Fibroblast of upper back skin (primary cell): ENCODE measurements around the gene NCKAP5.

Source experiments
- DNase-seq: peaks from one replicate; pipeline ENCODE4 v3.0.0-alpha.2; 2013

Gene NCKAP5

DNA sequence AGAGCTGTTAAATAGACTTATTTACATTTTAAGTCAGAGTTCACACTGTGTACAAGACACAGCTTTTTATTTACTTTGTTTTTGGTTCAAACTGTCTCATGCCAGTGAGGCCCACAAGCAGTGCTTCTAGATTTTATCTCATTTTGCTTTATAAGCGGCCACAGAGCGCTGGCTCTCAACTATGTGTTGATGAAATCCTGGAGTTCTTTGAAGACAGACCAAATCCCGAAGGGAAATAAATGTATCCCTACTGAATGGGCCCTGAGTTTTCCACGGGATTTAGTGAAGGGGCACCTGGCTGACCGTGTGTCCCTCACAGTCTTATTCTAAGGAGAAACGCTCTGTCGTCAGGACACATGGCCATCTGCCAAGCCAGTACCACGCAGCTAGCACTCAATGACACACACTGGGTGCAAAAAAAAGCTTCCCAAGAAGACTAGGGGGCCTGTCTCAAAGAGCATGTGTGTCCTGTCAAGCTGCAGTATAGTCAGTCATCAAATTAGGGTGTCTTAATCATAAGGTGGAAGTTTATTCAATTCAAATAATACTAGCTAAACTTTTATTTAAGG, 921.6 kb downstream of the NCKAP5 start:
- DNase-seq: no peak

DNA sequence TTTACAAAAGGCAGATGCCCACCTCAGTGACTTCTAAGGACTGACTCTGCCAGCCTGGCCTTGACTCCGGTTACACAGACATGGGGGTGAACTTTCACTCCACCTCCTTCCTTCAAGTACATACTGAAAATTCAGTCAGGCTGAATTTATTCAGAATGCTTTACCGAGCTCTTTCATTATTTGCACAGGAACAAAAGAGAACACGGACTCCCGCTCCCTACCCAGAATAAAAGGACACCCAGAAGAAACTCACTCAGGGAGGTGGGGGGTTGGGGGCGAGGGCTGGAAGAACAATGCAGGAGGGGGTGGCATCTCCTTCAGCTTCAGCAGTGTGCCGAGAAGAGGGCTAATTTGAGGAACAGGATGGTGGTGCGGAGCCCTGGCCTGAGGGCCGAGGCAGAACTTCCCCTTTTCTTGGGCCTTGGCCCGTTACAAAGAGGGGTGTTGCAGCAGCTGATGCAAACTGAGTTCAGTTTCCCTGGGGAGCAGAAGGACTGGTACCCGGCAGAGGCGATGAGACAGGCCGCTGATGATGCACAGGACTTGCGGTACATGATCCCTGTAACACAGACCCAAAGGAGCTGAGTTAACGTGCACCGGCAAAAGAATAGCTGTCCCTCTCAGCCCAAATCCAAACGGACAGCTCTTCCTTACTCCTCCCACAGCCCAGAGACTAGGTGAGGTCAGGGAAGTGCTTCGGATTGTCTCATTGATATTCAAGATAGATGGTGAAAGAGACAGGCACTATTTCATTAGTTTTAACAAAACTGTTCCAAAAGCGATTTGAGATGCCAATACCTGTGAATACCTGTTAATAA, 922.3 kb downstream of the NCKAP5 start:
- no peak for DNase-seq

DNA sequence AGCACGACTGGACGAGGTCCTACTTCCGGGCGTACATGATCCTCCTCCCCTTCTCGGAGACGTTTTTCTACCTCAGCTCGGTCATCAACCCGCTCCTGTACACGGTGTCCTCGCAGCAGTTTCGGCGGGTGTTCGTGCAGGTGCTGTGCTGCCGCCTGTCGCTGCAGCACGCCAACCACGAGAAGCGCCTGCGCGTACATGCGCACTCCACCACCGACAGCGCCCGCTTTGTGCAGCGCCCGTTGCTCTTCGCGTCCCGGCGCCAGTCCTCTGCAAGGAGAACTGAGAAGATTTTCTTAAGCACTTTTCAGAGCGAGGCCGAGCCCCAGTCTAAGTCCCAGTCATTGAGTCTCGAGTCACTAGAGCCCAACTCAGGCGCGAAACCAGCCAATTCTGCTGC, 923.1 kb downstream of the NCKAP5 start:
- DNase-seq: no peak

GRCh38 chr2:132642415-132642814, 925.8 kb downstream of the NCKAP5 start:
- no peak for DNase-seq

GRCh38 chr2:132641819-132642218, 926.4 kb downstream of the NCKAP5 start:
- no peak for DNase-seq

GRCh38 chr2:132640116-132640515, 928.1 kb downstream of the NCKAP5 start:
- no peak for DNase-seq

DNA sequence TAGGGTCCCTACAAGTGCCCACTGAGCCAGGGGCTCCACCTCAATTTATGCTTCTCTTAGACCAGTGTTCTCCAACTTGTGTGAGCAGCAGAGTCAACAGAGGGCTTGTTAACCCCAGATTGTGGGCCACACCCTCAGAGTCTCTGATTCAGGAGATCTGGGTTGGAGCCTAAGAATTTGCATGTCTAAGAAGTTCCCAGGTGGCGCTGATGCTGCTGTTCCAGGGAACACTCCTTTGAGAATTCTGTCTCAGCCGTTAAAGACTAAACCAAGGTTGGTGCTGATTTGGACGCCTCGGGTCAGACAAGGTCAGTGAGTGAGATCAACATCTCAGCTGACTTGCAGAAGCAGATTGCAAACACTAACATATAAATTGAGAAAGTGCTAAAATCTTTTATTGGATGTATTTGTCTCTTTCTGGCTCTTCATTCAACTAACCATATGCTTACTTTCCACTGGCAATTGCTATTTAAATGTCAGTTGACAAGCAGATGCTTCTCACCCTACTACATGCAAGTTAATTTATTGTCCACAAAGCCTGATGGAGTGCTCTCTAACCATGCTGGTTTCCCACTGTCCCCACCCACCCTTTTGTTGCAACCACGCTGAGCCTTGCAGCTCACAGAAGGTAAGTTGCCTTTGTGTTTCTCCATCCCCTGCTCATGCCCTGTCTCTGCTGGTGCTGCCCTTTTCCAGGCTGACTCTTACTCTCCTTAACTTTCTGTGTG, 929.8 kb downstream of the NCKAP5 start:
- no peak for DNase-seq

DNA sequence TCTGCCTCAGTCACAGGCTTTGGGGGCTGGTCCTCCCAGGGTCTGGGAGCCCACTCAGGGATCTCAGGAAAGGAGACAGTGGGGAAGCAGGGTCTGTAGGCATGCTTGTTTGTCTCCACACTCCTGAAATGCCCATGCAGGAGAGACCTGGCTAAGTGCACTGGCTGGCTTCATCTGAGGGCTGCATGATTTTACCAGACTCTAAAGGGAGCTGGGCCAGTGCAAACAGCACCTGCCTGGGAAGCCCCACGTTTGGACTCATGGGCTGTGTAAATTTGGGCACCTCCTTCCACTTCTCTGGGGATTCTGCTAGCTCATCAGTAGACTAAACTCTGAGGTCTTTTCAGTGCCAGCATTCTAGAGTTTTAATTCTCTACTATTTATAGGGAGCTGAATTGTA, 931.9 kb downstream of the NCKAP5 start:
- no peak for DNase-seq

GRCh38 chr2:132633635-132634034, 934.6 kb downstream of the NCKAP5 start:
- DNase-seq: no peak

- peak; percentile 21 for DNase-seq
These were observed 936.1 kb downstream of the NCKAP5 start for GRCh38 chr2:132632000-132632649.

DNA sequence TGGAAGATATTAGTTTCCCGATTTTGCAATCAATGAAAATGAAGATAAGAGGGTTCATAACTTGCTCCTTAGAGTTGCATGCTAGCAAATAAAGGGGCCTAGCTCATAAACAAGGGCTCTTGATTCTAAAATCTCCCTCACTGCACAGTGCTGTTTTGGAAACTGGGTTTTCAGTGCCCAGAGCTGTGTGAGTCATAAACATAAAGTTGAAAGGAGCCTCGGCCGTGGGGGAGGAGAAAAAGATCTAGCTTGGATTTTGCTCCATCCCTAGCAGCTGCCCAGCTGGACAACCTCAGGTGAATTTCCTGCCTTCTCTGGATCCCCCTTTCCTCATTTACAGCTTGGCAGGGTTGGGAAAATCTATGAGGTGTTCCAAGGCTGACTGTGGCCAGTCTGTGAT, 940.7 kb downstream of the NCKAP5 start:
- DNase-seq: no peak

GRCh38 chr2:132623096-132623839, 945.0 kb downstream of the NCKAP5 start:
- peak; percentile 84 for DNase-seq
